ENCODE data around the gene CASQ2.

CASQ2 gene

DNA sequence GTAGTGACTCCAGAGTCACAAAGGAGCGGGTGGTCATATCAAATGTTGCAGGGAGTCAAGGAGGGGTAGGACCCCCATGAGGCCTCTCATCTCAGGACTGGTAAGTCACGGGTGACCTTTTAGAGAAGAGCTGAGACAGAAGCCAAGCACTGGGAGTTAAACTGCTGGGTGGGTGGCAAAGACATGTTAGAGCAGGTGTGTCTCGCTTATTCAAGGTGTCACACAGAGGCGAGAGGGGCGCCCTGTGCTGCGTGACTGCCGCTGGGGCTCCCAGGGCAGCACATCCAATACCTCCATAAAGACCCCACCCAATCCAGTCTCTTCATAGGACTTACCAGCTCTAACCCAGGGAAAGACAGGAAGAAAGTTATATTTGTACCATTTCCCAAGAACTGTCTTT, 15.2 kb downstream of the CASQ2 start:
- Histone ChIP-seq H3K79me1 (ENCODE audit: low read depth, low read length) (no peaks in the 10 kb centered on the region), H4K91ac (ENCODE audit: low read depth, low read length, poor library complexity) (no peak overlapping the region), H3K9me3 (replicated peaks in 1 of 2; ENCODE audit: control insufficient read depth in 2 of 2, insufficient read depth in 1 of 2, low read depth in 1 of 2, low read length in 2 of 2) (no peaks in the 10 kb centered on the region), H2BK12ac (ENCODE audit: low read length) (no peak overlapping the region), H3K4me2 (ENCODE audit: insufficient read depth, low read length, poor library complexity, severe bottlenecking) (no peak overlapping the region), H2AK5ac (ENCODE audit: low read depth, low read length) (no peak overlapping the region), H2AFZ (ENCODE audit: low read length) (no peak overlapping the region), H3K4me1 (ENCODE audit: control insufficient read depth in 2 of 2, insufficient read depth in 1 of 2, low read depth in 1 of 2, low read length in 2 of 2) (no peaks in the 10 kb centered on the region), H2BK15ac (ENCODE audit: low read length) (no peak overlapping the region), H3K14ac (ENCODE audit: low read length) (no peak overlapping the region), H3K36me3 (replicated peaks in 1 of 2; ENCODE audit: control insufficient read depth in 2 of 2, insufficient read depth in 2 of 2, low read length in 2 of 2) (no peaks in the 10 kb centered on the region), H4K8ac (ENCODE audit: low read depth, low read length) (no peak overlapping the region), H2BK120ac (ENCODE audit: low read depth, low read length) (no peak overlapping the region), H3K4ac (ENCODE audit: low read length) (no peak overlapping the region), H3K4me3 (ENCODE audit: low read length in 2 of 2) (no peak overlapping the region), H3K9ac (ENCODE audit: low read depth, low read length, poor library complexity) (no peak overlapping the region), H2BK5ac (ENCODE audit: low read length) (no peak overlapping the region), H3K27ac (replicated peaks; ENCODE audit: low read length) (no peak overlapping the region), H3K23ac (ENCODE audit: low read depth, low read length, poor library complexity) (no peak overlapping the region), H3K27me3 (ENCODE audit: control insufficient read depth in 3 of 3, insufficient read depth in 3 of 3, low read depth in 1 of 3, low read length in 3 of 3) (no peaks in the 10 kb centered on the region), H3K18ac (ENCODE audit: low read length) (no peak overlapping the region)
- WGBS, 2 donors (ENCODE audit: extremely low coverage in 2 of 2, insufficient read length in 2 of 2, insufficient replicate concordance in 1 of 2), result no CpG with 5 or more reads among the region's 7 CpGs
- DNase-seq (ENCODE audit: low spot score), result no peak

DNA sequence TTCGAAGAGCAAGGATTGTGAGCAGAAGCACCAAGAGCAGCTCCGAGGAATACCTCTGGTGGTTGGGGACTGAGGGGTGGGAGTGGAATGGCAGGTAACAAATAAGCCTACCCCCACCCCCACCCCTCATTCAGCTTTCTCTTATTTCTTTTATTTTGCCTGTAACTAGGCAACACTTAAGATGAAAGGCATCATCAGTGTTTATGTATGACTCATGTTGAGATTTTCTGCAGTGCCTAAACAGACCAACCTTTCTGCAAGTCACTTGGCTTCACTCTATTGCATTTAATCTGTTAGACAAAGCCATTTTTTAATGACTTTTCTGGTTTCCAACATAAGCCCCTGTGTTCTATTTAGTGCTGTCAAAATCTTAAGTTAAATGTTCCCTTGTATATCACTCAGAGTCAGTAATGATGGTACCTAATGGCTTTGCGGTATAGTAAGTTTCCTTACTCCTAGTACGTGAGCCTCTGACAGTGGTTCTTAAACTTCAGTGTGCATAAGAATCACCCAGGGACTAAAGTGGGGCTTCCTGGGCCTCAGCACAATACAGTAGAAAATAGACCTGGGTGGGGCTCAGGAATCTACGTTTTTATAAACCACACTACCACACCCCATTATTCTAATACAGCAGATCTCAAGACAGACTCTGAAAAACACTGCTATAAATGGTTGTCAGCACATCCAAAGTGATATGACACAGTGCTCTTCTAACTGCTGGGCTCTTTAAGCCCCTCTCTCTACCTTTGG, 19.9 kb downstream of the CASQ2 start:
- Histone ChIP-seq H2AFZ (ENCODE audit: low read length) (no peak overlapping the region), H3K4ac (ENCODE audit: low read length) (no peak overlapping the region), H3K9ac (ENCODE audit: low read depth, low read length, poor library complexity) (no peak overlapping the region), H3K4me2 (ENCODE audit: insufficient read depth, low read length, poor library complexity, severe bottlenecking) (no peak overlapping the region), H2BK12ac (ENCODE audit: low read length) (no peak overlapping the region), H3K18ac (ENCODE audit: low read length) (no peak overlapping the region), H3K27ac (replicated peaks; ENCODE audit: low read length) (no peak overlapping the region), H2BK120ac (ENCODE audit: low read depth, low read length) (no peak overlapping the region), H3K4me3 (ENCODE audit: low read length in 2 of 2) (no peak overlapping the region), H3K9me3 (replicated peaks in 1 of 2; ENCODE audit: control insufficient read depth in 2 of 2, insufficient read depth in 1 of 2, low read depth in 1 of 2, low read length in 2 of 2) (peaks cover 0 to 1% of the 10 kb centered on the region in 2 donors), H2BK5ac (ENCODE audit: low read length) (no peak overlapping the region), H3K14ac (ENCODE audit: low read length) (no peak overlapping the region), H2BK15ac (ENCODE audit: low read length) (no peak overlapping the region), H4K91ac (ENCODE audit: low read depth, low read length, poor library complexity) (no peak overlapping the region), H2AK5ac (ENCODE audit: low read depth, low read length) (no peak overlapping the region), H3K23ac (ENCODE audit: low read depth, low read length, poor library complexity) (no peak overlapping the region), H3K79me1 (ENCODE audit: low read depth, low read length) (no peaks in the 10 kb centered on the region), H4K8ac (ENCODE audit: low read depth, low read length) (no peak overlapping the region), H3K27me3 (ENCODE audit: control insufficient read depth in 3 of 3, insufficient read depth in 3 of 3, low read depth in 1 of 3, low read length in 3 of 3) (no peaks in the 10 kb centered on the region), H3K36me3 (replicated peaks in 1 of 2; ENCODE audit: control insufficient read depth in 2 of 2, insufficient read depth in 2 of 2, low read length in 2 of 2) (no peaks in the 10 kb centered on the region), H3K4me1 (ENCODE audit: control insufficient read depth in 2 of 2, insufficient read depth in 1 of 2, low read depth in 1 of 2, low read length in 2 of 2) (no peaks in the 10 kb centered on the region)
- no peak for DNase-seq (ENCODE audit: low spot score)
- WGBS, 2 donors (ENCODE audit: extremely low coverage in 2 of 2, insufficient read length in 2 of 2, insufficient replicate concordance in 1 of 2), result no CpG with 5 or more reads among the region's 5 CpGs

DNA sequence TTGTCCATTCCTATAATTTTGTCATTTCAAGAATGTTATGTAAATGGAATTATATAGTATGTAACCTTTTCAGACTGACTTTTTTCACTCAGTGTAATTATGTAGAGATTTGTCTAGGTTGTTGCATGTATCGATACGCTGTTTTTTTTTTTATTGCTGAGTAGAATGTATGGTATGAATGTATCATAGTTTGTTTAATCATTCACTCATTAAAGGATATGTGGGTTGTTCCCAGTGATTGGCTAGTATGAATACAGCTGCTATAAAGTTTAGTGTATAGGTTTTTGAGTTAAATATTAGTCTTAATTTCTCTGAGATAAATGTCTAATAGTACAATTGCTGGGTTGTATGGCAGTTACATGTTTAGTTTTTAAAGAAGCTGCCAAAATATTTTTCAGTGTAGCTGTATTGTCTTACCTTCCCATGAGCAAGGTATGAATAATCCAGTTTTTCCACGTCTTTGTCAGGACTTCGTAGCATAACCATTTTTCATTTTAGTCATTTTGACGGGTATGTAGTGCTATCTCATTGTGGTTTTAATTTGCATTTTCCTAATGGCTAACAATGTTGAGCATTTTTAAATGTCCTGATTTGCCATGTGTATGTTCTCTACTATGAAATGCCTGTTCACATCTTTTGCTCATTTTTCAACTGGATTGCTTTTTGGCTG, 22.4 kb downstream of the CASQ2 start:
- no peak overlapping the region for H4K8ac ChIP-seq (ENCODE audit: low read depth, low read length)
- no peaks in the 10 kb centered on the region for H3K4me1 ChIP-seq (ENCODE audit: control insufficient read depth in 2 of 2, insufficient read depth in 1 of 2, low read depth in 1 of 2, low read length in 2 of 2)
- H2AK5ac ChIP-seq (ENCODE audit: low read depth, low read length), result no peak overlapping the region
- no peak overlapping the region for H3K14ac ChIP-seq (ENCODE audit: low read length)
- no CpG with 5 or more reads among the region's 5 CpGs for WGBS, 2 donors (ENCODE audit: extremely low coverage in 2 of 2, insufficient read length in 2 of 2, insufficient replicate concordance in 1 of 2)
- no peak overlapping the region for H3K4me3 ChIP-seq (ENCODE audit: low read length in 2 of 2)
- H3K9ac ChIP-seq (ENCODE audit: low read depth, low read length, poor library complexity), result no peak overlapping the region
- H3K36me3 ChIP-seq (replicated peaks in 1 of 2; ENCODE audit: control insufficient read depth in 2 of 2, insufficient read depth in 2 of 2, low read length in 2 of 2), result no peaks in the 10 kb centered on the region
- H2BK120ac ChIP-seq (ENCODE audit: low read depth, low read length), result no peak overlapping the region
- no peak overlapping the region for H3K4me2 ChIP-seq (ENCODE audit: insufficient read depth, low read length, poor library complexity, severe bottlenecking)
- no peak overlapping the region for H2BK15ac ChIP-seq (ENCODE audit: low read length)
- no peak overlapping the region for H3K27ac ChIP-seq (replicated peaks; ENCODE audit: low read length)
- H3K23ac ChIP-seq (ENCODE audit: low read depth, low read length, poor library complexity), result no peak overlapping the region
- no peak overlapping the region for H2AFZ ChIP-seq (ENCODE audit: low read length)
- no peaks in the 10 kb centered on the region for H3K27me3 ChIP-seq (ENCODE audit: control insufficient read depth in 3 of 3, insufficient read depth in 3 of 3, low read depth in 1 of 3, low read length in 3 of 3)
- DNase-seq (ENCODE audit: low spot score), result no peak
- H2BK5ac ChIP-seq (ENCODE audit: low read length), result no peak overlapping the region
- H3K18ac ChIP-seq (ENCODE audit: low read length), result no peak overlapping the region
- H3K4ac ChIP-seq (ENCODE audit: low read length), result no peak overlapping the region
- peaks cover 0 to 1% of the 10 kb centered on the region in 2 donors for H3K9me3 ChIP-seq (replicated peaks in 1 of 2; ENCODE audit: control insufficient read depth in 2 of 2, insufficient read depth in 1 of 2, low read depth in 1 of 2, low read length in 2 of 2)
- no peak overlapping the region for H4K91ac ChIP-seq (ENCODE audit: low read depth, low read length, poor library complexity)
- H3K79me1 ChIP-seq (ENCODE audit: low read depth, low read length), result no peaks in the 10 kb centered on the region
- no peak overlapping the region for H2BK12ac ChIP-seq (ENCODE audit: low read length)

DNA sequence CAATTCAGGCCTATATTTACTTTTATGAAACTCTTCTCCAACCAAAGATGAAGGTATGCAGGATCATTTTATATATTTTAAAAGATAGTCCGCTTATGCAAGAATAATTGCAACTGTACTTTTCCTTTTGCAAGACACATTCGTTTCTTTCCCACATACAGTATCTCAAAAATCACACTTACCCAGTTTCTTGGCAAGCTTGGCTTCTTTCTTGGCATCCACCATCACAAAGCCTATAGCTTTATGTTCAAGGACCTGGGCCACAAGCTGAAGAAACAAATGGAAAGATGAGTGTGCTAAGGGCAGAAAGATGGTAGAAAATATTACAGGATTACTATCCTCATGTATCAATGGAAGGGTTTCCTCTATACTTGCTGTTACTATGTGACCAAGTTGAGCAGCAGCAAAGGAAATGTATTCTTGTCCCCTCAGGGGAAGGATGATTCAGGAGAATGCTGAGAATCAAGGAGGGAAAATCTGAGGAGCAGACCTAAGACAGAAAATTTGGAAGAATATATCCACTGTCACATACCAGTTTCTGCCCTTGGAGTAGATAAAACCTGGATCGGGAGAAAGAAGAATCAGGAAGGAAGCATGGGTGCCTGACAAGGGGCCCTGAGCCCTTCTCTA, 23.8 kb downstream of the CASQ2 start:
- WGBS, 2 donors (ENCODE audit: extremely low coverage in 2 of 2, insufficient read length in 2 of 2, insufficient replicate concordance in 1 of 2), result no CpG with 5 or more reads among the region's 3 CpGs
- H2AFZ ChIP-seq (ENCODE audit: low read length), result no peak overlapping the region
- H3K27me3 ChIP-seq (ENCODE audit: control insufficient read depth in 3 of 3, insufficient read depth in 3 of 3, low read depth in 1 of 3, low read length in 3 of 3), result no peaks in the 10 kb centered on the region
- no peak overlapping the region for H2BK15ac ChIP-seq (ENCODE audit: low read length)
- H2BK12ac ChIP-seq (ENCODE audit: low read length), result no peak overlapping the region
- H3K23ac ChIP-seq (ENCODE audit: low read depth, low read length, poor library complexity), result no peak overlapping the region
- H3K4me3 ChIP-seq (ENCODE audit: low read length in 2 of 2), result no peak overlapping the region
- H3K27ac ChIP-seq (replicated peaks; ENCODE audit: low read length), result no peak overlapping the region
- H3K4me1 ChIP-seq (ENCODE audit: control insufficient read depth in 2 of 2, insufficient read depth in 1 of 2, low read depth in 1 of 2, low read length in 2 of 2), result no peaks in the 10 kb centered on the region
- no peak overlapping the region for H2BK5ac ChIP-seq (ENCODE audit: low read length)
- H3K18ac ChIP-seq (ENCODE audit: low read length), result no peak overlapping the region
- H3K4me2 ChIP-seq (ENCODE audit: insufficient read depth, low read length, poor library complexity, severe bottlenecking), result no peak overlapping the region
- H2BK120ac ChIP-seq (ENCODE audit: low read depth, low read length), result no peak overlapping the region
- no peaks in the 10 kb centered on the region for H3K36me3 ChIP-seq (replicated peaks in 1 of 2; ENCODE audit: control insufficient read depth in 2 of 2, insufficient read depth in 2 of 2, low read length in 2 of 2)
- H3K9ac ChIP-seq (ENCODE audit: low read depth, low read length, poor library complexity), result no peak overlapping the region
- H3K79me1 ChIP-seq (ENCODE audit: low read depth, low read length), result no peaks in the 10 kb centered on the region
- no peak overlapping the region for H2AK5ac ChIP-seq (ENCODE audit: low read depth, low read length)
- DNase-seq (ENCODE audit: low spot score), result no peak
- H4K91ac ChIP-seq (ENCODE audit: low read depth, low read length, poor library complexity), result no peak overlapping the region
- H3K9me3 ChIP-seq (replicated peaks in 1 of 2; ENCODE audit: control insufficient read depth in 2 of 2, insufficient read depth in 1 of 2, low read depth in 1 of 2, low read length in 2 of 2), result peaks cover 0 to 1% of the 10 kb centered on the region in 2 donors
- H4K8ac ChIP-seq (ENCODE audit: low read depth, low read length), result no peak overlapping the region
- H3K14ac ChIP-seq (ENCODE audit: low read length), result no peak overlapping the region
- no peak overlapping the region for H3K4ac ChIP-seq (ENCODE audit: low read length)

All from neuronal stem cell (in vitro differentiated cells).